HG02798 (cell line): ENCODE data around the gene POLR3K.
"Not testable (repeated sequence)": the region's sequence is repeated elsewhere in the genome, so short reads cannot be mapped to it uniquely, and the experiment has no call there.

Experiments used
- ATAC-seq: cut with Tn5 transposase; IDR thresholded peaks from one replicate; pipeline ENCODE4 v1.9.1; 2021; ENCODE audit warnings: mild to moderate bottlenecking; ENCODE audit not compliant: unreplicated experiment, poor library complexity

The POLR3K gene

DNA sequence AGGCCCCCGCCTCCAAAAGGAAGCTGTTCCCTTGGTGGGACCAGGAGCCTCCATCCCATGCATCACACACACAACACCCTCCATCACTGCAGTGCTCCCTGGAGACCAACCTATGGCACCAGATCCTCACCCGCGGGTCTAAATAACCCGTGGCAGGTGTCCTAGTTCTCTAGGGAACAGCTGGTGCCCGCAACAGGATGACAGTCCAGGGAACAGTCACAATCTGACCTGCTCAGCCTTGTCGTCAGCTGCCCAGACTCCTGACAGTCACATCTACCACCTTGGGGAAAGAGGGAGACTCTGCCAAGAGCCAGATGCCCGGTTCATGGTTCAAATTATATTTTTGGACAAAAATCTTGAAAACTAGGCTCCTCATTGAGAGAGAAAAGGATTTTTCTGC is 22.8 kb downstream of the POLR3K start:
- ATAC-seq, result not testable (repeated sequence)

DNA sequence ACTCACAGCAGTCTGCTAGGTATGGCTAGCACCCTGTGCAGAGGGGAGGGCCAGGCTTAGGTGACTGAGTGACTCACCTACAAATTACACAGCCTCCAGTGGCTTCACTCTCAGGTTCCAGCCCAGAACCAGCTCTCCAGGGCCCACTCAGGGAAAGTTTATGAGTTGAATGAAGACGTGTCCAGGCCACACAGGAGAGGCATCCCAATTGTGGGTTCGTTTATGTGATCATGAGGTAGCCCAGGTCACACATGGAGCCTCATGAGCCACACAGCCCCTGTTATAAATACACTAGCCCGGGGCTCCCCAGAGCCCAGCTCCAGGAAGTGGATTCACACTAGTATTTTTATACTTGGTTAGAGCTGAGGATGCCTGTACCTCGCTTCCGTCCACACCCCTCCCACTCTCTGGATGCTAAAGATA is 27.5 kb downstream of the POLR3K start:
- peak; percentile 56 for ATAC-seq

DNA sequence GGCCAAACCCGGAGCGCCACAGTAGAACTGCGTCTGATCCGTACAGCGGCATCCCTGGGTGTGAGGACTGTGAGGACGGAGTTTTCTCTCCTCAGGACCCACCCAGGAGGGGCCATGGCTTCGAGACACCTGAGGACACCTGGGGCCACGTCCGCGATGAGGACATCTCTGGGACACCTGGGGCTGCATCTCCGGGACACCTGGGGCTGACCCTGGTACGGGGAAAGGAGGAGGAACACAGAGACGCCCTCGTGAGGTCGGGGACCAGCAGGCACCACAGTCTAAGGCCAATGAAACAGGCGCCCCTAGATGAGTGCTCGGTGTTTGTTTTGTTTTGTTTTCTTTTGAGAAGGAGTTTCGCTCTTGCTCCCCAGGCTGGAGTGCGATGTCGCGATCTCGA is 29.3 kb downstream of the POLR3K start:
- not testable (repeated sequence) for ATAC-seq

DNA sequence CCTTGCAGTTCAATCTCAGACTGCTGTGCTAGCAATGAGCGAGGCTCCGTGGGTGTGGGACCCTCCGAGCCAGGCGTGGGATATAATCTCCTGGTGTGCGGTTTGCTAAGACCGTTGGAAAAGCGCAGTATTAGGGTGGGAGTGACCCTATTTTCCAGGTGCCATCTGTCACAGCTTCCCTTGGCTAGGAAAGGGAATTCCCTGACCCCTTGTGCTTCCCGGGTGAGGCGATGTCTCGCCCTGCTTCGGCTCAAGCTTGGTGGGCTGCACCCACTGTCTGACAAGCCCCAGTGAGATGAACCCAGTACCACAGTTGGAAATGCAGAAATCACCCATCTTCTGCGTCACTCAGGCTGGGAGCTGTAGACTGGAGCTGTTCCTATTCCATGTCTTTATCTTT is 32.5 kb downstream of the POLR3K start:
- not testable (repeated sequence) for ATAC-seq

DNA sequence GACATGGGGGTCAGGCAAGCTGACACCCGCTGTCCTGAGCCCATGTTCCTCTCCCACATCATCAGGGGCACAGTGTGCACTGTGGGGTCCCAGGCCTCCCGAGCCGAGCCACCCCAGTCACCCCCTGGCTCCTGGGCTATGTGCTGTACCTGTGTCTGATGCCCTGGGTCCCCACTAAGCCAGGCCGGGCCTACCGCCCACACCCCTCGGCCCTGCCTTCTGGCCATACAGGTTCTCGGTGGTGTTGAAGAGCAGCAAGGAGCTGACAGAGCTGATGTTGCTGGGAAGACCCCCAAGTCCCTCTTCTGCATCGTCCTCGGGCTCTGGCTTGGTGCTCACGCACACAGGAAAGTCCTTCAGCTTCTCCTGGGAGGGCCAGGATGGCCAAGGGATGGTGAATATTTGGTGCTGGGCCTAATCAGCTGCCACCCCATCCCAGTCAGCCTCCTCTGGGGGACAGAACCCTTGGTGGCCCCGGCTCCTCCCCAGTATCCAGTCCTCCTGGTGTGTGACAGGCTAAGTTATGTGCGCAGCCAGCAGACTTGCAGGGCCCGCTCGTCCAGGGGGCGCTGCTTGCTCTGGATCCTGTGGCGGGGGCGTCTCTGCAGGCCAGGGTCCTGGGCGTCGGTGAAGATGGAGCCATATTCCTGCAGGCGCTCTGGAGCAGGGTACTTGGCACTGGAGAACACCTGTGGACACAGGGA is 36.2 kb downstream of the POLR3K start:
- not testable (repeated sequence) for ATAC-seq

DNA sequence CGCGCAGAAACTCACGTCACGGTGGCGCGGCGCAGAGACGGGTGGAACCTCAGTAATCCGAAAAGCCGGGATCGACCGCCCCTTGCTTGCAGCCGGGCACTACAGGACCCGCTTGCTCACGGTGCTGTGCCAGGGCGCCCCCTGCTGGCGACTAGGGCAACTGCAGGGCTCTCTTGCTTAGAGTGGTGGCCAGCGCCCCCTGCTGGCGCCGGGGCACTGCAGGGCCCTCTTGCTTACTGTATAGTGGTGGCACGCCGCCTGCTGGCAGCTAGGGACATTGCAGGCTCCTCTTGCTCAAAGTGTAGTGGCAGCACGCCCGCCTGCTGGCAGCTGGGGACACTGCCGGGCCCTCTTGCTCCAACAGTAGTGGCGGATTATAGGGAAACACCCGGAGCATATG is 42.6 kb downstream of the POLR3K start:
- not testable (repeated sequence) for ATAC-seq

DNA sequence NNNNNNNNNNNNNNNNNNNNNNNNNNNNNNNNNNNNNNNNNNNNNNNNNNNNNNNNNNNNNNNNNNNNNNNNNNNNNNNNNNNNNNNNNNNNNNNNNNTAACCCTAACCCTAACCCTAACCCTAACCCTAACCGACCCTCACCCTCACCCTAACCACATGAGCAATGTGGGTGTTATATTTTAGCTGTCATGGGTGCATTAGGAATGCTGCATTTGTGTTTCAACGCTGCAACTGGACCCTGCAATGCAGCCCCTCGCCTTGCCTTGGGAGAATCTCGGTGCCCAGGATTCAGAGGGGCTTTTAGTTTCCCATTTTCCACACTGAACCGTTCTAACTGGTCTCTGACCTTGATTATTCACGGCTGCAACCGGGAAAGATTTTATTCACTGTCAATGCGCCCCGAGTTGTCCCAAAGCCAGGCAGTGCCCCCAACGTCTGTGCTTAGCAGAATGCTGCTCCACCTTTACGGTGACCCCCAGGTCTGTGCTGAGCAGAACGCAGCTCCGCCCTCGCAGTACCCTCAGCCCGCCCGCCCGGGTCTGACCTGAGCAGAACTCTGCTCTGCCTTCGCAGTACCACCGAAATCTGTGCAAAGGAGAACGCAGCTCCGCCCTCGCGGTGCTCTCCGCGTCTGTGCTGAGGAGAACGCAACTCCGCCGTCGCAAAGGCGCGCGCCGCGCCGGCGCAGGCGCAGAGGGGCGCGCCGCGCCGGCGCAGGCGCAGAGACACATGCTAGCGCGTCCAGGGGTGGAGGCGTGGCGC is 43.3 kb downstream of the POLR3K start:
- no peak for ATAC-seq
